Measurements from ENCODE around the gene SLC4A5. TPM values are rescaled to one million over a fixed set of nuclear protein-coding genes. Genes with fewer than 3 reads are reported as not detected.
A peak's percentile ranks its signal among the peaks of the same experiment; 100 is the strongest.

The SLC4A5 gene
- total RNA-seq, 1 donor from 2014 or later = 8.2 TPM

DNA sequence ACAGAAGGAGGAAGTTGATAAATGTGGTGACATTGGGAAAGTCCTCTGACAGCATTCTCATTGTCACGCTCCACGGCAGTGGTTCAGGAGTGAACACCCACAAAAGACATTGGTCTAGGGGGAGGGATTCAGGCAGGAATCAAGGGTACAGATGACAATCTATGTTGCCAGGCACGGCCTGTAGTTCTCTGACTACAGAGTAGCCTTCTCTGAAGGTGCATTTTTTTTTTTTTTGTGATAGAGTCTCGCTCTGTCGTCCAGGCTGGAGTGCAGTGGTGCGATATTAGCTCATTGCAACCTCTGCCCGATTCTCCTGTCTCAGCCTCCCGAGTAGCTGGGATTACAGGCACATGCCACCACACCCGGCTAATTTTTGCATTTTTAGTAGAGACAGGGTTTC, 157.2 kb downstream of the SLC4A5 start:
- Mint-ChIP-seq H3K36me3 (ENCODE audit: unreplicated experiment) (no peaks in the 10 kb centered on the region), H3K27ac (ENCODE audit: unreplicated experiment) (peak overlapping the region; percentile 38), H3K9me3 (ENCODE audit: unreplicated experiment) (peaks cover 7% of the 10 kb centered on the region)

DNA sequence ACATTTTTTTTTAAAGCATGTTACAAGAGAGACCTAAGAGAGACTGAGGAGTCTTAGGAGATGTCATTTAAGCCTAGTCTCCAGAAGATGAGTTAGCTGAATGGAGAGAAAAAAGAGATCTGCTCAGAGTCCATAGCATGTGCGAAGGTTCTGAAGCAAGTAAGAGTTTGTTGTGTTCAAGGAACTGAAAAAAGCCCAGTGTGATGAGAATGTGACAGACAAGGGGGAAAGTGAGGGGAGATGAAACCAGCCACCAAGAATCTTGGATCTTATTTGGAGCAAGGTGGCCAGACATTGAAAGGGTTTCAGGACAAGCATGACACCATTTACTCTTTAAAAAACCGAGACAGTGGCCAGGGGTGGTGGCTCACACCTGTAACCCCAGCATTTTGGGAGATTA, 159.3 kb downstream of the SLC4A5 start:
- TF ChIP-seq, protein P1, sequence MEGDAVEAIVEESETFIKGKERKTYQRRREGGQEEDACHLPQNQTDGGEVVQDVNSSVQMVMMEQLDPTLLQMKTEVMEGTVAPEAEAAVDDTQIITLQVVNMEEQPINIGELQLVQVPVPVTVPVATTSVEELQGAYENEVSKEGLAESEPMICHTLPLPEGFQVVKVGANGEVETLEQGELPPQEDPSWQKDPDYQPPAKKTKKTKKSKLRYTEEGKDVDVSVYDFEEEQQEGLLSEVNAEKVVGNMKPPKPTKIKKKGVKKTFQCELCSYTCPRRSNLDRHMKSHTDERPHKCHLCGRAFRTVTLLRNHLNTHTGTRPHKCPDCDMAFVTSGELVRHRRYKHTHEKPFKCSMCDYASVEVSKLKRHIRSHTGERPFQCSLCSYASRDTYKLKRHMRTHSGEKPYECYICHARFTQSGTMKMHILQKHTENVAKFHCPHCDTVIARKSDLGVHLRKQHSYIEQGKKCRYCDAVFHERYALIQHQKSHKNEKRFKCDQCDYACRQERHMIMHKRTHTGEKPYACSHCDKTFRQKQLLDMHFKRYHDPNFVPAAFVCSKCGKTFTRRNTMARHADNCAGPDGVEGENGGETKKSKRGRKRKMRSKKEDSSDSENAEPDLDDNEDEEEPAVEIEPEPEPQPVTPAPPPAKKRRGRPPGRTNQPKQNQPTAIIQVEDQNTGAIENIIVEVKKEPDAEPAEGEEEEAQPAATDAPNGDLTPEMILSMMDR (IDR thresholded peaks at IDR 0.05; ENCODE audit: partially characterized antibody, unreplicated experiment) = no peak
- Mint-ChIP-seq H3K4me3 (ENCODE audit: unreplicated experiment) (no peak overlapping the region), H3K9me3 (ENCODE audit: unreplicated experiment) (peaks cover 7% of the 10 kb centered on the region), H3K27me3 (ENCODE audit: unreplicated experiment) (peaks cover 7% of the 10 kb centered on the region), H3K27ac (ENCODE audit: unreplicated experiment) (peak overlapping the region; percentile 40), H3K36me3 (ENCODE audit: unreplicated experiment) (no peaks in the 10 kb centered on the region), H3K4me1 (ENCODE audit: low read depth, unreplicated experiment) (peaks cover 11% of the 10 kb centered on the region)
- DNase-seq = no peak

More for the DNA sequence above, 157.2 kb downstream of the SLC4A5 start:
- peaks cover 8% of the 10 kb centered on the region for H3K27me3 Mint-ChIP-seq (ENCODE audit: unreplicated experiment)
- no peak overlapping the region for H3K4me3 Mint-ChIP-seq (ENCODE audit: unreplicated experiment)
- TF ChIP-seq, protein P1 (IDR thresholded peaks at IDR 0.05; ENCODE audit: partially characterized antibody, unreplicated experiment) = no peak
- no peak for DNase-seq
- peaks cover 9% of the 10 kb centered on the region for H3K4me1 Mint-ChIP-seq (ENCODE audit: low read depth, unreplicated experiment)

DNA sequence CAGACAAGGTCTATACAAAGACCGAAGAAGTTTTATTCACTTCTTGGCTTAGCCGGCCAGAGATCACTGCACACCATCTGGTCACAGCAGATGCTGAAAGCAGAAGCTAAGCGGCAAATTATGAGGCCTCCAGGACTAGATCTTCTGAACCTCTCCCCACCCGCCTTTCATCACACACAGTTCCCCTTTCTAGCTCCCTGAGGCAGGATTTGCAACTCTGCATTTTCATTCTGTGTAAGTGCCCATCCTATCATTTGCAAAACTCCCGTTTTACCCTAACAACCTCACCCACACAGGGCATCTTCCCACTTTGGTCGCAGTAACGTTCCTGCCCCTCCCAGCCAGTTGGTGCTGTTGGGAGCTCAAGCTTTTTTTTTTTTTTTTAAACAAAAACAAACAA, 161.5 kb downstream of the SLC4A5 start:
- peak overlapping the region; percentile 100 for H3K27ac Mint-ChIP-seq (ENCODE audit: unreplicated experiment)
- H3K9me3 Mint-ChIP-seq (ENCODE audit: unreplicated experiment) = peaks cover 7% of the 10 kb centered on the region
- H3K4me3 Mint-ChIP-seq (ENCODE audit: unreplicated experiment) = peak overlapping the region; percentile 69
- peaks cover 11% of the 10 kb centered on the region for H3K4me1 Mint-ChIP-seq (ENCODE audit: low read depth, unreplicated experiment)
- peaks cover 11% of the 10 kb centered on the region for H3K27me3 Mint-ChIP-seq (ENCODE audit: unreplicated experiment)
- H3K36me3 Mint-ChIP-seq (ENCODE audit: unreplicated experiment) = peaks cover 3% of the 10 kb centered on the region
- TF ChIP-seq, protein P1 (IDR thresholded peaks at IDR 0.05; ENCODE audit: partially characterized antibody, unreplicated experiment) = no peak
- peak; percentile 67 for DNase-seq

DNA sequence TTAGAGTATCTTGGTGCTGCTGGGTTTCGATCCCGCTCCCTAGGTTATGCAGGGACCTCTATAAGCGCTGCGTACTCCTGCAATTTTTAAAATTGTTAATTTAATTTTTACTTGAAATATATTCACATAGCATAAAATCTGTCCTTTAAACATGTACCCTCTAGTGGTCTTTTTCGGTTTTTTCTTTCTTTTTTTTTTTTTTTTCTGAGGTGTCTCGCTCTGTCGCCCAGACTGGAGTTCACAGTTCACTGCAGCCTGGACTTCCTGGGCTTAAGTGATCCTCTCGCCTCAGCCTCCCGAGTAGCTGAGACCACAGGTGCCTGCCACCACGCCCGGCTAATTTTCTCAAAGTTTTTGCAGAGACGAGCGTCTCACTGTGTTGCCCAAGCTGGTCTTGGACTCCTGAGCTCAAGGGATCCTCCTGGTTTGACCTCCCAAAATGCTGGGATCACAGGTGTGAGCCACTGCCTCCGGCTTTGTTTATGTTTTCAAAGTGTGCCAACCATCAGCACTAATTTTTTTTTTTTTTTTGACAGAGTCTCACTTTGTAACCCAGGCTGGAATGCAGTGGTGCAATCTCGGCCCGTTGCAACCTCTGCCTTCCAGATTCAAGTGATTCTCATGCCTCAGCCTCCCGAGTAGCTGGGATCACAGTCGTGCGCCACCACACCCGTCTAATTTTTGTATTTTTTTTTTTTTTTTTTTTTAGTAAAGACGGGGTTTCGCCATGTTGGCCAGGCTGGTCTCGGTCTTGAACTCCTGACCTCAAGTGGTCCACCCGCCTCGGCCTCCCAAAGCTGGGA, 164.0 kb downstream of the SLC4A5 start:
- peaks cover 17% of the 10 kb centered on the region for H3K4me1 Mint-ChIP-seq (ENCODE audit: low read depth, unreplicated experiment)
- H3K4me3 Mint-ChIP-seq (ENCODE audit: unreplicated experiment) = peak overlapping the region; percentile 93
- TF ChIP-seq, protein P1 (IDR thresholded peaks at IDR 0.05; ENCODE audit: partially characterized antibody, unreplicated experiment) = peak; percentile 78
- H3K27me3 Mint-ChIP-seq (ENCODE audit: unreplicated experiment) = peaks cover 11% of the 10 kb centered on the region
- H3K9me3 Mint-ChIP-seq (ENCODE audit: unreplicated experiment) = peaks cover 7% of the 10 kb centered on the region
- H3K36me3 Mint-ChIP-seq (ENCODE audit: unreplicated experiment) = peaks cover 16% of the 10 kb centered on the region
- peak overlapping the region; percentile 81 for H3K27ac Mint-ChIP-seq (ENCODE audit: unreplicated experiment)
- no peak for DNase-seq

Data from glutamatergic neuron (in vitro differentiated cells).